Mucosa of gallbladder (tissue), 1 donor: ENCODE measurements around the gene ZNF70. TPM values are rescaled to one million over a fixed set of nuclear protein-coding genes. Genes with fewer than 3 reads are reported as not detected.

ENCODE experiments used
- DNase-seq: peaks from one replicate; pipeline ENCODE4 v3.0.0-alpha.2; 2020; ENCODE audit warnings: low spot score
- total RNA-seq: library from RNA; stranded (reverse); gene quantifications from one replicate; pipeline ENCODE4 v1.2.1, GENCODE V29; 2021
- donor health status: DM: no; HTN: no; CAD: no.

ZNF70 gene
- total RNA-seq, 1 donor from 2014 or later: 6.8 TPM

DNA sequence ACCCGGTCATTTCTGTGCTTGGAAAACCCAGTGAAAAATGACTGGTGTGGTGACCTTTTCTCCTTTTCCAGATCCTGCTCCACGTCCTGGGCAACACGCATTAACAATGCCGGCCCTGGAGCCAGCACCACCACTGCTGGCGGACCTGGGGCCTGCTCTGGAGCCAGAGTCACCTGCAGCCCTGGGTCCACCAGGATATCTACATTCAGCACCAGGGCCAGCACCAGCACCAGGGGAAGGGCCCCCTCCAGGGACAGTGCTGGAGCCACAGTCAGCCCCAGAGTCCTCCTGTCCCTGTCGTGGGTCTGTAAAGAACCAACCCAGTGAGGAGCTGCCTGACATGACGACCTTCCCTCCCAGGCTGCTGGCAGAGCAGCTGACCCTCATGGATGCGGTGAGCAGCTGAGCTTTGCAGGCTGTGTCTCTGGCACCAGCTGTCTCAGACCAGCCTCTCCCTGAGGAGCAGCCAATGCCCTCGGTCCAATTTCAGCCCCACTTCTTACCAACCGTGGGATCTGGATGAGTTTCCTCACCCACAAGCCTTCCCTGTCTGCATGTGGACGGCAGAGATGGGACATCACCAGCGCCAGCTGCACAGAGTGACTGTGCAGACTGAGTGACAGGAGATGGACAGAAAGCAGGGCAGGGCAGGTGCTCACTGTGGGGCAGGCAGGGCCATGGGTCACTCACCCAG is 58.2 kb downstream of the ZNF70 start:
- DNase-seq: no peak

DNA sequence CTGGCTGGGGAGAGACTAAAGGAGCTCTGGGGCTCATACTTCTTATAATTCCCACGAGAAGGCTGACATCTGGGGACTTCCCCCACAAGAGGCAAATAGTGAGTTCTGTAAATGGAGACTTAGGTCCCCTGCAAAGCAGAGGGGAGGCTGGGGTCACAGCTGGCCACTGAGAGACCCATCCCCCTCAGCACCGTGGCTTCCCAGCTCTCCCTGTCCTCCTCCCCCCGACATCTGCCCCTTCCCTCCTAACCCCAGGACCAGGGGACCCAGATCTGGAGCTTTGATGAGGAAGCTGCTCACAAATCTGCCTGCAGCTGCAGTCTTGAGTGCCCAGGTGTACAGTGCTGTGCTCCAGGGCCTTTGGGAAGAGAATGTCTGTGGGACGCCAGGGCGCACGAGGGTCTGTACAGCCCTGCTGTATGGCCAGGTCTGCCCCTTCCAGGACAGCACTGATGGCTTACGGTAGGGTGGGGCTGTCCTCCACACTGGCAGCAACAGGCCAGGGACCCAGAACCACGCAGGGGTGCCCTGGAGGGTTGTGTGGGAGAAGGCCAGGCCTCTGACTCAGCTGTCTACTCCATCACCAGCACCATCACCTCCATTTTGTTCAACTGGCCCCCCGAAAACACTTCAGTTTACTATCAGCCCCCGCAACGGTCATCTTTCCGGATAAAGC is 59.0 kb downstream of the ZNF70 start:
- no peak for DNase-seq

DNA sequence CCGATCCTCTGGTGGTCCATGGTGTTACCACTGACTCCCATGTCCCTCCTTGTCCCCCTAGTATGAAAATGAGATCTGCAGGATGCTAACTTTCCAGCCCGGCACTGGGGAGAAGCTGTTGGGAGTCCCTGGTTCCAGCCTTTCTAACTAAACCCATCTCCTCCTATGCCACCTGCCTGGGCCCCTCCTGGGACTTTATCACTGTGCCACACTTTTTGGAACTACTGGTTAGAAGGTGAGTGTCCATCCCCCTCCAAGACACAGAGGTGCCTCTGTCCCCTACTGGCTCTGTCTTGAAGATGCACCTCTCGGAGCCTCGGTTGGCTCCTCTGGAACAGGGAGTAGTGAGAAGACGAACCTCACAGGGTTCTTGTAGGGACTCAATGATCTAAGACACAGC is 60.2 kb downstream of the ZNF70 start, which contains the start of gene RGL4:
TSS of gene RGL4 (plus strand) at position 301 of the 400 bp plus-strand sequence. CDS start 1,018 bp downstream, outside the sequence.
- no peak for DNase-seq

DNA sequence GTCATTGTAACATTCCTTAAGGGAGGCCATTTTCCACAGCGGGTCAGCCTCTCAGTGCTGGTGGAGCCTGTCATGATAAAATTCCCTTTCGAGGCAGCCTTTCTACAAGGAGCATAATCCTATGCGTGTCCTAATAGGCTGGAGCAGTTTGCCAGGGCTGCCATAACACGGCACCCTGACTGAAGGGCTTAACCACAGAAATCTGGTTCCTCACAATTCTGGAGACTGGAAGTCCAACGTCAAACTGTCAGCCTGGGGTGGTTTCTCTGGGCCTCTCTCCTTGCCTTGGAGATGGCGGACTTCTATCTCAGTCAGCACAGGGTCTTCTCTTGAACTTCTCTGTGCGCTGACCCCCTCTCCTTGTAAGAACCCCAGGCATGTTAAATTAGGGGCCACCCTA is 61.5 kb downstream of the ZNF70 start:
- DNase-seq: no peak

Other genes starting within 250 kb of the ZNF70 start
- gene IGLL1, start 170.8 kb downstream of the ZNF70 start, total RNA-seq: not detected
- 1.1 TPM for gene DRICH1, start 118.8 kb downstream of the ZNF70 start, total RNA-seq
- 0.49 TPM for gene RGL4, start 60.1 kb downstream of the ZNF70 start, total RNA-seq
- not detected for gene VPREB3, start 3.3 kb upstream of the ZNF70 start, total RNA-seq
- gene C22orf15, start 11.9 kb upstream of the ZNF70 start, total RNA-seq: 1.8 TPM
- 148 TPM for gene CHCHD10, start 16.9 kb upstream of the ZNF70 start, total RNA-seq
- 4.4 TPM for gene MMP11, start 21.7 kb upstream of the ZNF70 start, total RNA-seq
- gene SMARCB1, start 35.9 kb upstream of the ZNF70 start, total RNA-seq: 70.7 TPM
- gene DERL3, start 87.9 kb upstream of the ZNF70 start, total RNA-seq: 6.2 TPM
- gene SLC2A11, start 106.8 kb upstream of the ZNF70 start, total RNA-seq: 24.0 TPM
- 668 TPM for gene MIF, start 143.3 kb upstream of the ZNF70 start, total RNA-seq
- 16.2 TPM for gene GSTT2B, start 210.1 kb upstream of the ZNF70 start, total RNA-seq
- 3.0 TPM for gene DDTL, start 215.8 kb upstream of the ZNF70 start, total RNA-seq
- 151 TPM for gene DDT, start 223.3 kb upstream of the ZNF70 start, total RNA-seq
- 0.81 TPM for gene GSTT2, start 229.0 kb upstream of the ZNF70 start, total RNA-seq